ENCODE measurements around the gene NCSTN.

Gene NCSTN

DNA sequence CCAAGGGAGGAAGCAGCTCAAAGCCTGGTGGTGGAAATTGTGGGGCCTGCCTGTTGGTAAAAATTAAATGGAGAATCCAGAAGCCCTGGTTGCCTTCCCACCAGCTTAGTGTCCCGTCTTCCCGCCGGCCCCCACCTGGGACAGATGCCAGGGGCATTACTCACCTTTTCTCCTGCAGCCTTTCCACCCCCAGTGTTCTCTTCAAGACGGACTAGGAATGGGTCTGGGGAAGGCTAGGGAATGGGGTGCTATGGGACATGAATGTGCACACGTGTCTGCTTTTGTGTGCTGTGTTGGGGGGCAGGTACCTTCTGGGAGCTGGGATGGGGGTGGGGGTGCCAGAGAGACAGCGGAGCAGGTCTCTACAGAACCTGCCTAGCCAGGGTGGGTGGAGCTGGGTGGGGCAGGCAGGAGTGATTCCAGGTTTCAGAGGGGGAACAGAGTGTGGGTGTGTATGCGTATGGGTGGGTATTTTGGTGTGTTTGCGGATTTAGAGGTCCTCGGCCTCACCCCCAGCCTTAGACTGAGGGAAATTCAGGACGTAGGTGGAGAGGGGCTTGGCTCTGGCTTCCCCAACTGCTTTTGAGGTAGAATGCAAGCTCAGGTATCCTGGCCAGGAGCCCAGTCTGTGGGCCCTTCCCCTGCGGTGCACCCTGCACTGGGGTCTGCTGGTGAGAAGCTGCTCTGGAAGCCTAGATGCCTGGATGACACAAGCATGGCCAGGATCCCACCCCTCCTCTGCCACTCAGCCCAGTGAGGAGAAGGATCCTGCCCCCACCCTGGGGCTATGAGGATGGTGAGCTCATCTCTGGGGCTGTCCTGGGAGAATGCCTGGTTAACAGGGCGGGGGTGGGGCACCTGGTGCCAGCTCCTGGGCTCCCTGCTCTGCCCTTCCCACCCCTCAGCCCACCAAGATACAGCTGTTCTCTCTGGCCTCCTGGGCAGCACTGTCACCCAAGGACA lies 64.9 kb downstream of the NCSTN start:
- no peak for DNase-seq
